ENCODE data around the gene RPL35. TPM values are rescaled to one million over a fixed set of nuclear protein-coding genes. Genes with fewer than 3 reads are reported as not detected.

The RPL35 gene
- total RNA-seq (2,926 TPM), polyA plus RNA-seq (4,941 TPM)
- long read RNA-seq, donor 1, transcript RPL35-201 (4 exons, 455 nt), result major isoform, 111 of 159 reads
- long read RNA-seq, donor 1, transcript RPL35-203 (3 exons, 785 nt), result minor isoform, 40 of 159 reads
- long read RNA-seq, donor 1, partial matches to known transcripts, result 7 of 159 reads
- long read RNA-seq, donor 1, other reads (novel, unspliced or antisense), result 0 of 159 reads
- long read RNA-seq, donor 2, result 0 reads
- long read RNA-seq, donor 3, transcript RPL35-203 (3 exons, 785 nt), result minor isoform, 773 of 3,231 reads
- long read RNA-seq, donor 3, transcript RPL35-201 (4 exons, 455 nt), result major isoform, 2,117 of 3,231 reads
- long read RNA-seq, donor 3, transcript RPL35-205 (2 exons, 649 nt), result minor isoform, 55 of 3,231 reads
- long read RNA-seq, donor 3, partial matches to known transcripts, result 161 of 3,231 reads
- long read RNA-seq, donor 3, other reads (novel, unspliced or antisense), result 124 of 3,231 reads
- long read RNA-seq, donor 4, transcript RPL35-201 (4 exons, 455 nt), result major isoform, 583 of 919 reads
- long read RNA-seq, donor 4, transcript RPL35-203 (3 exons, 785 nt), result minor isoform, 191 of 919 reads
- long read RNA-seq, donor 4, transcript RPL35-205 (2 exons, 649 nt), result minor isoform, 22 of 919 reads
- long read RNA-seq, donor 4, partial matches to known transcripts, result 118 of 919 reads
- long read RNA-seq, donor 4, other reads (novel, unspliced or antisense), result 5 of 919 reads
- long read RNA-seq, donor 5, transcript RPL35-201 (4 exons, 455 nt), result major isoform, 2,775 of 3,996 reads
- long read RNA-seq, donor 5, transcript RPL35-203 (3 exons, 785 nt), result minor isoform, 799 of 3,996 reads
- long read RNA-seq, donor 5, transcript RPL35-205 (2 exons, 649 nt), result minor isoform, 58 of 3,996 reads
- long read RNA-seq, donor 5, partial matches to known transcripts, result 321 of 3,996 reads
- long read RNA-seq, donor 5, other reads (novel, unspliced or antisense), result 42 of 3,996 reads
- long read RNA-seq, donor 6, transcript RPL35-205 (2 exons, 649 nt), result minor isoform, 18 of 1,080 reads
- long read RNA-seq, donor 6, transcript RPL35-201 (4 exons, 455 nt), result major isoform, 802 of 1,080 reads
- long read RNA-seq, donor 6, transcript RPL35-203 (3 exons, 785 nt), result minor isoform, 231 of 1,080 reads
- long read RNA-seq, donor 6, partial matches to known transcripts, result 26 of 1,080 reads
- long read RNA-seq, donor 6, other reads (novel, unspliced or antisense), result 0 of 1,080 reads
- long read RNA-seq, donor 7, transcript RPL35-203 (3 exons, 785 nt), result minor isoform, 231 of 1,161 reads
- long read RNA-seq, donor 7, transcript RPL35-205 (2 exons, 649 nt), result minor isoform, 33 of 1,161 reads
- long read RNA-seq, donor 7, transcript RPL35-201 (4 exons, 455 nt), result major isoform, 834 of 1,161 reads
- long read RNA-seq, donor 7, partial matches to known transcripts, result 63 of 1,161 reads
- long read RNA-seq, donor 7, other reads (novel, unspliced or antisense), result 0 of 1,161 reads
- long read RNA-seq, donor 8, transcript RPL35-205 (2 exons, 649 nt), result minor isoform, 20 of 527 reads
- long read RNA-seq, donor 8, transcript RPL35-203 (3 exons, 785 nt), result minor isoform, 100 of 527 reads
- long read RNA-seq, donor 8, transcript RPL35-201 (4 exons, 455 nt), result major isoform, 376 of 527 reads
- long read RNA-seq, donor 8, partial matches to known transcripts, result 30 of 527 reads
- long read RNA-seq, donor 8, other reads (novel, unspliced or antisense), result 0 of 527 reads
- long read RNA-seq, donor 9, transcript RPL35-201 (4 exons, 455 nt), result major isoform, 727 of 923 reads
- long read RNA-seq, donor 9, transcript RPL35-205 (2 exons, 649 nt), result minor isoform, 8 of 923 reads
- long read RNA-seq, donor 9, transcript RPL35-203 (3 exons, 785 nt), result minor isoform, 149 of 923 reads
- long read RNA-seq, donor 9, partial matches to known transcripts, result 38 of 923 reads
- long read RNA-seq, donor 9, other reads (novel, unspliced or antisense), result 0 of 923 reads
- long read RNA-seq, donor 10, transcript RPL35-205 (2 exons, 649 nt), result minor isoform, 14 of 1,046 reads
- long read RNA-seq, donor 10, transcript RPL35-203 (3 exons, 785 nt), result minor isoform, 209 of 1,046 reads
- long read RNA-seq, donor 10, transcript RPL35-201 (4 exons, 455 nt), result major isoform, 762 of 1,046 reads
- long read RNA-seq, donor 10, partial matches to known transcripts, result 48 of 1,046 reads
- long read RNA-seq, donor 10, other reads (novel, unspliced or antisense), result 12 of 1,046 reads

GRCh38 chr9:124861342-124862229 is at the start of gene RPL35, which contains the start of gene ARPC5L:
RPL35 (minus strand) TSS chr9:124861957; CDS start chr9:124861912, 45 bp downstream.
ARPC5L (plus strand) TSS chr9:124862130; CDS start chr9:124869291, 7,161 bp downstream.
- H3K4me3 ChIP-seq (ENCODE audit: low read length in 2 of 2), result peak within 1 kb of the TSS; percentile 67 to 94
- peak; percentile 80 to 96 (median 89) for DNase-seq (ENCODE audit: low read depth in 6 of 9, low spot score in 9 of 9)
- no peaks in the 10 kb centered on the region for H3K27me3 ChIP-seq (ENCODE audit: control insufficient read depth in 2 of 2, insufficient read depth in 1 of 2, low read length in 1 of 2)
- H3K36me3 ChIP-seq (ENCODE audit: control insufficient read depth in 2 of 2, insufficient read depth in 2 of 2, low read length in 1 of 2), result peaks cover 33 to 45% of the 10 kb centered on the region in 2 donors
- under 1% methylated on average over 92 of the region's 92 CpGs for WGBS
- H3K27ac ChIP-seq (ENCODE audit: low read depth in 1 of 2, low read length in 1 of 2), result peak within 1 kb of the TSS; percentile 83 to 95
- H3K4me1 ChIP-seq (ENCODE audit: control insufficient read depth in 2 of 2, insufficient read depth in 2 of 2, low read length in 2 of 2), result peaks cover 12 to 25% of the 10 kb centered on the region in 2 donors
- H3K9me3 ChIP-seq (ENCODE audit: control insufficient read depth in 2 of 2, insufficient read depth in 1 of 2, low read length in 1 of 2), result peaks cover 0 to 4% of the 10 kb centered on the region in 2 donors

GRCh38 chr9:124908098-124908497 is 46.3 kb upstream of the RPL35 start:
- peaks cover 22 to 24% of the 10 kb centered on the region in 2 donors for H3K36me3 ChIP-seq (ENCODE audit: control insufficient read depth in 2 of 2, insufficient read depth in 2 of 2, low read length in 1 of 2)
- peaks cover 0 to 6% of the 10 kb centered on the region in 2 donors for H3K27me3 ChIP-seq (ENCODE audit: control insufficient read depth in 2 of 2, insufficient read depth in 1 of 2, low read length in 1 of 2)
- DNase-seq (ENCODE audit: low read depth in 6 of 9, low spot score in 9 of 9), result no peak
- no peak overlapping the region for H3K27ac ChIP-seq (ENCODE audit: low read depth in 1 of 2, low read length in 1 of 2)
- 97% methylated on average over 2 of the region's 2 CpGs for WGBS
- no peaks in the 10 kb centered on the region for H3K4me1 ChIP-seq (ENCODE audit: control insufficient read depth in 2 of 2, insufficient read depth in 2 of 2, low read length in 2 of 2)
- H3K4me3 ChIP-seq (ENCODE audit: low read length in 2 of 2), result no peak overlapping the region
- H3K9me3 ChIP-seq (ENCODE audit: control insufficient read depth in 2 of 2, insufficient read depth in 1 of 2, low read length in 1 of 2), result no peaks in the 10 kb centered on the region

GRCh38 chr9:124906966-124907365 is 45.2 kb upstream of the RPL35 start:
- Histone ChIP-seq H3K27me3 (ENCODE audit: control insufficient read depth in 2 of 2, insufficient read depth in 1 of 2, low read length in 1 of 2) (peaks cover 0 to 12% of the 10 kb centered on the region in 2 donors), H3K27ac (ENCODE audit: low read depth in 1 of 2, low read length in 1 of 2) (no peak overlapping the region), H3K36me3 (ENCODE audit: control insufficient read depth in 2 of 2, insufficient read depth in 2 of 2, low read length in 1 of 2) (peaks cover 14 to 22% of the 10 kb centered on the region in 2 donors), H3K4me3 (ENCODE audit: low read length in 2 of 2) (no peak overlapping the region), H3K4me1 (ENCODE audit: control insufficient read depth in 2 of 2, insufficient read depth in 2 of 2, low read length in 2 of 2) (no peaks in the 10 kb centered on the region), H3K9me3 (ENCODE audit: control insufficient read depth in 2 of 2, insufficient read depth in 1 of 2, low read length in 1 of 2) (no peaks in the 10 kb centered on the region)
- 97% methylated on average over 1 of the region's 1 CpG for WGBS
- no peak for DNase-seq (ENCODE audit: low read depth in 6 of 9, low spot score in 9 of 9)

- WGBS, result 95% methylated on average over 9 of the region's 9 CpGs
- no peak overlapping the region for H3K4me3 ChIP-seq (ENCODE audit: low read length in 2 of 2)
- H3K27me3 ChIP-seq (ENCODE audit: control insufficient read depth in 2 of 2, insufficient read depth in 1 of 2, low read length in 1 of 2), result peaks cover 3 to 39% of the 10 kb centered on the region in 2 donors
- H3K36me3 ChIP-seq (ENCODE audit: control insufficient read depth in 2 of 2, insufficient read depth in 2 of 2, low read length in 1 of 2), result peaks cover 25 to 28% of the 10 kb centered on the region in 2 donors
- no peak for DNase-seq (ENCODE audit: low read depth in 6 of 9, low spot score in 9 of 9)
- no peak overlapping the region for H3K27ac ChIP-seq (ENCODE audit: low read depth in 1 of 2, low read length in 1 of 2)
- H3K4me1 ChIP-seq (ENCODE audit: control insufficient read depth in 2 of 2, insufficient read depth in 2 of 2, low read length in 2 of 2), result no peaks in the 10 kb centered on the region
- H3K9me3 ChIP-seq (ENCODE audit: control insufficient read depth in 2 of 2, insufficient read depth in 1 of 2, low read length in 1 of 2), result peaks cover 0 to 12% of the 10 kb centered on the region in 2 donors
Observed at GRCh38 chr9:124899845-124900244, 38.1 kb upstream of the RPL35 start.

GRCh38 chr9:124897570-124898460 is 36.1 kb upstream of the RPL35 start:
- peaks cover 0 to 12% of the 10 kb centered on the region in 2 donors for H3K9me3 ChIP-seq (ENCODE audit: control insufficient read depth in 2 of 2, insufficient read depth in 1 of 2, low read length in 1 of 2)
- 98% methylated on average over 6 of the region's 6 CpGs for WGBS
- no peak overlapping the region for H3K4me3 ChIP-seq (ENCODE audit: low read length in 2 of 2)
- no peak overlapping the region for H3K27ac ChIP-seq (ENCODE audit: low read depth in 1 of 2, low read length in 1 of 2)
- no peaks in the 10 kb centered on the region for H3K4me1 ChIP-seq (ENCODE audit: control insufficient read depth in 2 of 2, insufficient read depth in 2 of 2, low read length in 2 of 2)
- peaks cover 25 to 31% of the 10 kb centered on the region in 2 donors for H3K36me3 ChIP-seq (ENCODE audit: control insufficient read depth in 2 of 2, insufficient read depth in 2 of 2, low read length in 1 of 2)
- no peak for DNase-seq (ENCODE audit: low read depth in 6 of 9, low spot score in 9 of 9)
- H3K27me3 ChIP-seq (ENCODE audit: control insufficient read depth in 2 of 2, insufficient read depth in 1 of 2, low read length in 1 of 2), result peaks cover 3 to 42% of the 10 kb centered on the region in 2 donors

- DNase-seq (ENCODE audit: low read depth in 6 of 9, low spot score in 9 of 9), result peak; percentile 33 to 82 (median 50)
- Histone ChIP-seq H3K36me3 (ENCODE audit: control insufficient read depth in 2 of 2, insufficient read depth in 2 of 2, low read length in 1 of 2) (peaks cover 32 to 35% of the 10 kb centered on the region in 2 donors), H3K4me3 (ENCODE audit: low read length in 2 of 2) (no peak overlapping the region), H3K9me3 (ENCODE audit: control insufficient read depth in 2 of 2, insufficient read depth in 1 of 2, low read length in 1 of 2) (peaks cover 0 to 12% of the 10 kb centered on the region in 2 donors), H3K4me1 (ENCODE audit: control insufficient read depth in 2 of 2, insufficient read depth in 2 of 2, low read length in 2 of 2) (no peaks in the 10 kb centered on the region), H3K27me3 (ENCODE audit: control insufficient read depth in 2 of 2, insufficient read depth in 1 of 2, low read length in 1 of 2) (peaks cover 15 to 54% of the 10 kb centered on the region in 2 donors), H3K27ac (ENCODE audit: low read depth in 1 of 2, low read length in 1 of 2) (no peak overlapping the region)
Observed at GRCh38 chr9:124894741-124895170, 33.0 kb upstream of the RPL35 start.

Data from thymus (tissue), 14 donors.